GM12878 (cell line): ENCODE measurements around the gene MRM1.

Experiments
- CTCF ChIP-seq, 3 experiments: IDR thresholded peaks in 2 of 3; conservative IDR thresholded peaks in 1 of 3; 2 replicates each; pipeline ENCODE4 v1.5.1; 2011; ENCODE audit warnings: low read depth in 3 of 3, low read length in 3 of 3, mild to moderate bottlenecking in 3 of 3, control low read depth in 2 of 3, moderate library complexity in 2 of 3, inconsistent platforms in 1 of 3, mixed read lengths in 1 of 3; ENCODE audit not compliant: control insufficient read depth in 2 of 3, insufficient read depth in 1 of 3; ENCODE audit errors: extremely low read depth in 1 of 3
- GABPA ChIP-seq: IDR thresholded peaks from 2 replicates; pipeline ENCODE4 v1.6.1; 2014; ENCODE audit warnings: antibody characterized with exemption, low read depth, mild to moderate bottlenecking, inconsistent platforms
- JUND ChIP-seq: IDR thresholded peaks from 2 replicates; pipeline ENCODE4 v1.6.1; 2012; ENCODE audit warnings: low read depth, mild to moderate bottlenecking, low read length, improper control_type of control experiment, moderate library complexity
- KDM1A ChIP-seq: fragments of 200-600 bp; sonication (generic); IDR thresholded peaks from 2 replicates; pipeline ENCODE4 v1.6.1; 2016; ENCODE audit warnings: borderline replicate concordance
- LARP7 ChIP-seq: fragments of 450-650 bp; IDR thresholded peaks from 2 replicates; pipeline ENCODE4 v1.6.1; 2017; ENCODE audit warnings: mild to moderate bottlenecking
- MAX ChIP-seq: IDR thresholded peaks from 2 replicates; pipeline ENCODE4 v1.6.1; 2012; ENCODE audit warnings: low read depth, low read length, improper control_type of control experiment
- MYC ChIP-seq: IDR thresholded peaks from 2 replicates; pipeline ENCODE4 v1.6.1; 2011; ENCODE audit warnings: mild to moderate bottlenecking, low read length, moderate library complexity, inconsistent platforms; ENCODE audit not compliant: insufficient read depth, insufficient replicate concordance, insufficient read length, severe bottlenecking
- NKRF ChIP-seq: fragments of 450-650 bp; conservative IDR thresholded peaks from 2 replicates; pipeline ENCODE4 v1.6.1; 2017; ENCODE audit warnings: mild to moderate bottlenecking, moderate library complexity
- POLR2AphosphoS5 ChIP-seq: IDR thresholded peaks from 2 replicates; pipeline ENCODE4 v1.6.1; 2011; ENCODE audit warnings: mild to moderate bottlenecking, low read length, inconsistent platforms
- ZNF217 ChIP-seq: fragments of 450-650 bp; IDR thresholded peaks from 2 replicates; pipeline ENCODE4 v1.6.1; 2017; ENCODE audit warnings: antibody characterized with exemption, mild to moderate bottlenecking
- ZNF274 ChIP-seq: IDR thresholded peaks from one replicate; pipeline ENCODE4 v1.8.0; 2011; ENCODE audit not compliant: insufficient read length, insufficient read depth
- TF ChIP-seq, protein P1 (sequence below): fragments of 450-650 bp; IDR thresholded peaks from 2 replicates; pipeline ENCODE4 v1.6.1; 2014; ENCODE audit warnings: mild to moderate bottlenecking
- TF ChIP-seq, protein P2 (sequence below): fragments of 450-650 bp; IDR thresholded peaks from 2 replicates; pipeline ENCODE4 v1.6.1; 2017; ENCODE audit warnings: borderline replicate concordance

GRCh38 chr17:36617773-36618172, 16.4 kb downstream of the MRM1 start:
- TF ChIP-seq ZNF217 (no peak), LARP7 (no peak), NKRF (no peak), KDM1A (no peak), MAX (no peak), GABPA (no peak), ZNF274 (no peak), CTCF (IDR thresholded peaks at IDR 0.05 in 2 of 3, conservative IDR thresholded peaks at IDR 0.05 in 1 of 3; ENCODE audit: control insufficient read depth in 2 of 3, extremely low read depth in 1 of 3, insufficient read depth in 1 of 3, low read depth in 3 of 3, low read length in 3 of 3) (no peak), POLR2AphosphoS5 (no peak), JUND (no peak), MYC (no peak)
- TF ChIP-seq, protein P1, sequence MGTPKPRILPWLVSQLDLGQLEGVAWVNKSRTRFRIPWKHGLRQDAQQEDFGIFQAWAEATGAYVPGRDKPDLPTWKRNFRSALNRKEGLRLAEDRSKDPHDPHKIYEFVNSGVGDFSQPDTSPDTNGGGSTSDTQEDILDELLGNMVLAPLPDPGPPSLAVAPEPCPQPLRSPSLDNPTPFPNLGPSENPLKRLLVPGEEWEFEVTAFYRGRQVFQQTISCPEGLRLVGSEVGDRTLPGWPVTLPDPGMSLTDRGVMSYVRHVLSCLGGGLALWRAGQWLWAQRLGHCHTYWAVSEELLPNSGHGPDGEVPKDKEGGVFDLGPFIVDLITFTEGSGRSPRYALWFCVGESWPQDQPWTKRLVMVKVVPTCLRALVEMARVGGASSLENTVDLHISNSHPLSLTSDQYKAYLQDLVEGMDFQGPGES = no peak
- TF ChIP-seq, protein P2, sequence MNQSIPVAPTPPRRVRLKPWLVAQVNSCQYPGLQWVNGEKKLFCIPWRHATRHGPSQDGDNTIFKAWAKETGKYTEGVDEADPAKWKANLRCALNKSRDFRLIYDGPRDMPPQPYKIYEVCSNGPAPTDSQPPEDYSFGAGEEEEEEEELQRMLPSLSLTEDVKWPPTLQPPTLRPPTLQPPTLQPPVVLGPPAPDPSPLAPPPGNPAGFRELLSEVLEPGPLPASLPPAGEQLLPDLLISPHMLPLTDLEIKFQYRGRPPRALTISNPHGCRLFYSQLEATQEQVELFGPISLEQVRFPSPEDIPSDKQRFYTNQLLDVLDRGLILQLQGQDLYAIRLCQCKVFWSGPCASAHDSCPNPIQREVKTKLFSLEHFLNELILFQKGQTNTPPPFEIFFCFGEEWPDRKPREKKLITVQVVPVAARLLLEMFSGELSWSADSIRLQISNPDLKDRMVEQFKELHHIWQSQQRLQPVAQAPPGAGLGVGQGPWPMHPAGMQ = no peak
